Esophagus squamous epithelium (tissue), 4 donors: ENCODE results near the gene ZNF428.

Source experiments
- CTCF ChIP-seq, 6 experiments: fragments of 450-650 bp in 4 of 6; fragments of 200-600 bp in 2 of 6; sonication (generic) in 2 of 6; IDR thresholded peaks; one replicate each; pipeline ENCODE4 v1.5.1; 2016 to 2019; ENCODE audit warnings: antibody characterized with exemption in 6 of 6, mild to moderate bottlenecking in 4 of 6, moderate library complexity in 4 of 6
- POLR2A ChIP-seq, 4 donors: fragments of 450-650 bp; IDR thresholded peaks; one replicate each; pipeline ENCODE4 v1.6.1; 2017; ENCODE audit warnings: antibody characterized with exemption in 4 of 4, mild to moderate bottlenecking in 4 of 4, moderate library complexity in 3 of 4

GRCh38 chr19:43660971-43661360, 41.5 kb upstream of the ZNF428 start:
- TF ChIP-seq POLR2A (IDR thresholded peaks at IDR 0.05) (no peak), CTCF (IDR thresholded peaks at IDR 0.05) (no peak)
